IPS-11a (cell line): ENCODE data around the gene MLXIPL.
"Not testable (repeated sequence)": the region's sequence is repeated elsewhere in the genome, so short reads cannot be mapped to it uniquely, and the experiment has no call there.

ENCODE experiments used
- H3K4me3 ChIP-seq: one replicate; pipeline ENCODE4 v1.5.1; 2013; ENCODE audit warnings: low read depth, low read length, control low read depth

Gene MLXIPL

GRCh38 chr7:73623798-73624668 lies at the start of gene MLXIPL:
MLXIPL (minus strand) TSS chr7:73624522; CDS start chr7:73624492, 30 bp downstream.
- peak within 1 kb of the TSS; percentile 53 for H3K4me3 ChIP-seq

- no peak overlapping the region for H3K4me3 ChIP-seq
Observed at GRCh38 chr7:73671857-73672445, 47.6 kb upstream of the MLXIPL start.

- no peak overlapping the region for H3K4me3 ChIP-seq
Observed at GRCh38 chr7:73671322-73671661, 47.0 kb upstream of the MLXIPL start.

- no peak overlapping the region for H3K4me3 ChIP-seq
Observed at GRCh38 chr7:73669858-73670385, 45.6 kb upstream of the MLXIPL start.

GRCh38 chr7:73669288-73669701 lies 45.0 kb upstream of the MLXIPL start:
- no peak overlapping the region for H3K4me3 ChIP-seq

- H3K4me3 ChIP-seq = no peak overlapping the region
Observed at GRCh38 chr7:73668886-73669230, 44.5 kb upstream of the MLXIPL start.

GRCh38 chr7:73668103-73668885 lies 44.0 kb upstream of the MLXIPL start:
- H3K4me3 ChIP-seq = peak overlapping the region; percentile 30

- H3K4me3 ChIP-seq = peak within 1 kb of the TSS; percentile 30
Observed at GRCh38 chr7:73667344-73668102, 43.2 kb upstream of the MLXIPL start, which contains the start of gene VPS37D. VPS37D (plus strand) TSS chr7:73667831; CDS start chr7:73667959, 128 bp downstream.

- no peak overlapping the region for H3K4me3 ChIP-seq
Observed at GRCh38 chr7:73663033-73663432, 38.7 kb upstream of the MLXIPL start.

- H3K4me3 ChIP-seq = not testable (repeated sequence)
Observed at GRCh38 chr7:73660594-73660993, 36.3 kb upstream of the MLXIPL start.

- H3K4me3 ChIP-seq = no peak overlapping the region
Observed at GRCh38 chr7:73659983-73660382, 35.7 kb upstream of the MLXIPL start.

GRCh38 chr7:73655309-73655708 lies 31.0 kb upstream of the MLXIPL start:
- not testable (repeated sequence) for H3K4me3 ChIP-seq

- H3K4me3 ChIP-seq = no peak overlapping the region
Observed at GRCh38 chr7:73652541-73652949, 28.2 kb upstream of the MLXIPL start.

GRCh38 chr7:73650524-73650923 lies 26.2 kb upstream of the MLXIPL start:
- no peak overlapping the region for H3K4me3 ChIP-seq

GRCh38 chr7:73649576-73649975 lies 25.3 kb upstream of the MLXIPL start:
- no peak overlapping the region for H3K4me3 ChIP-seq

- H3K4me3 ChIP-seq = no peak overlapping the region
Observed at GRCh38 chr7:73648593-73649332, 24.4 kb upstream of the MLXIPL start.

- peak overlapping the region; percentile 47 for H3K4me3 ChIP-seq
Observed at GRCh38 chr7:73647725-73648592, 23.6 kb upstream of the MLXIPL start.

GRCh38 chr7:73646785-73647724 lies 22.7 kb upstream of the MLXIPL start:
- peak overlapping the region; percentile 47 for H3K4me3 ChIP-seq
